HEK293T (cell line): Measurements from ENCODE around the gene CCT3.
A peak's percentile ranks its signal among the peaks of the same experiment; 100 is the strongest.

Source experiments
- CTCF ChIA-PET: fragments of 350-600 bp; formaldehyde crosslinking; extraction: SDS; loops from one replicate; lab custom pipeline; 2021; ENCODE audit warnings: antibody characterized with exemption, inconsistent platforms; lab: Yijun Ruan, JAX
- POLR2A ChIA-PET: fragments of 350-600 bp; formaldehyde crosslinking; extraction: SDS; loops from one replicate; lab custom pipeline; 2020; ENCODE audit warnings: antibody characterized with exemption, inconsistent platforms; lab: Yijun Ruan, JAX
- DNase-seq: peaks from one replicate; pipeline ENCODE4 v3.0.0; 2012; ENCODE audit warnings: mixed read lengths; ENCODE audit errors: extremely low spot score
- ARNT ChIP-seq: fragments of 450-650 bp; IDR thresholded peaks from 2 replicates; pipeline ENCODE4 v1.6.1; 2017; ENCODE audit warnings: mild to moderate bottlenecking
- BHLHE40 ChIP-seq: fragments of 450-650 bp; IDR thresholded peaks from 2 replicates; pipeline ENCODE4 v1.6.1; 2016; ENCODE audit warnings: mild to moderate bottlenecking, moderate library complexity, borderline replicate concordance
- CTBP1 ChIP-seq: fragments of 450-650 bp; IDR thresholded peaks from 2 replicates; pipeline ENCODE4 v1.6.1; 2016; ENCODE audit warnings: borderline replicate concordance
- ELF4 ChIP-seq: fragments of 450-650 bp; IDR thresholded peaks from 2 replicates; pipeline ENCODE4 v1.6.1; 2017; ENCODE audit warnings: antibody characterized with exemption
- FOXA1 ChIP-seq: fragments of 450-650 bp; IDR thresholded peaks from 2 replicates; pipeline ENCODE4 v1.6.1; 2016; ENCODE audit warnings: mild to moderate bottlenecking
- FOXK2 ChIP-seq: fragments of 450-650 bp; IDR thresholded peaks from 2 replicates; pipeline ENCODE4 v1.6.1; 2016; ENCODE audit warnings: mild to moderate bottlenecking
- FOXM1 ChIP-seq: fragments of 450-650 bp; IDR thresholded peaks from 2 replicates; pipeline ENCODE4 v1.6.1; 2017; ENCODE audit warnings: mild to moderate bottlenecking, borderline replicate concordance
- HDGF ChIP-seq: fragments of 450-650 bp; IDR thresholded peaks from 2 replicates; pipeline ENCODE4 v1.6.1; 2017; ENCODE audit warnings: antibody characterized with exemption, borderline replicate concordance
- L3MBTL2 ChIP-seq: fragments of 450-650 bp; conservative IDR thresholded peaks from 2 replicates; pipeline ENCODE4 v1.6.1; 2016; ENCODE audit warnings: mild to moderate bottlenecking
- LEF1 ChIP-seq: fragments of 450-650 bp; IDR thresholded peaks from 2 replicates; pipeline ENCODE4 v1.6.1; 2017; ENCODE audit warnings: mild to moderate bottlenecking, borderline replicate concordance
- NFRKB ChIP-seq: fragments of 450-650 bp; IDR thresholded peaks from 2 replicates; pipeline ENCODE4 v1.6.1; 2016; ENCODE audit warnings: mild to moderate bottlenecking, moderate library complexity
- PKNOX1 ChIP-seq: fragments of 450-650 bp; IDR thresholded peaks from 2 replicates; pipeline ENCODE4 v1.6.1; 2016
- SP1 ChIP-seq: fragments of 450-650 bp; IDR thresholded peaks from 2 replicates; pipeline ENCODE4 v1.6.1; 2017
- SUZ12 ChIP-seq: fragments of 450-650 bp; IDR thresholded peaks from 2 replicates; pipeline ENCODE4 v1.6.1; 2016; ENCODE audit warnings: mild to moderate bottlenecking
- TARDBP ChIP-seq: fragments of 450-650 bp; IDR thresholded peaks from 2 replicates; pipeline ENCODE4 v1.6.1; 2016
- ZNF384 ChIP-seq: fragments of 450-650 bp; IDR thresholded peaks from 2 replicates; pipeline ENCODE4 v1.6.1; 2016

The CCT3 gene

GRCh38 chr1:156338180-156338976, at the start of gene CCT3, which contains the start of gene TSACC:
Gene CCT3 (minus strand): TSS chr1:156338292. CDS start chr1:156338184, 108 bp downstream.
Gene TSACC (plus strand): TSS chr1:156338526. CDS start chr1:156339758, 1,232 bp downstream.
- ChIA-PET CTCF (interaction anchor here (0.7 to 1.0 kb wide), 2 partner anchors 47 to 437 kb away, joined by 3 to 6 read pairs; no protein-coding TSS in a partner anchor), POLR2A (interaction anchor here (0.7 to 1.5 kb wide), 16 partner anchors 8 to 247 kb away, joined by 3 to 9 read pairs (median 3); partner anchors contain the start of genes PMF1 and SMG5)
- DNase-seq, result peak; percentile 100
- TF ChIP-seq ARNT, result peak; percentile 20; the same call in 1 of the 2 replicates
- no peak for TF ChIP-seq TARDBP
- TF ChIP-seq FOXK2, result no peak
- peak; percentile 51; the same call in 1 of the 2 replicates for TF ChIP-seq ELF4
- TF ChIP-seq CTBP1, result no peak
- TF ChIP-seq FOXA1, result no peak
- peak; percentile 100 for TF ChIP-seq PKNOX1
- TF ChIP-seq NFRKB, result no peak
- no peak for TF ChIP-seq ZNF384
- no peak for TF ChIP-seq HDGF
- no peak for TF ChIP-seq LEF1
- no peak for TF ChIP-seq BHLHE40
- peak; percentile 92 for TF ChIP-seq L3MBTL2
- TF ChIP-seq SP1, result no peak
- no peak for TF ChIP-seq FOXM1
- no peak for TF ChIP-seq SUZ12

GRCh38 chr1:156387870-156388173, 49.7 kb upstream of the CCT3 start:
- no peak for TF ChIP-seq LEF1
- no peak for TF ChIP-seq ZNF384
- no peak for TF ChIP-seq ELF4
- no peak for TF ChIP-seq CTBP1
- TF ChIP-seq ARNT, result no peak
- no peak for TF ChIP-seq FOXK2
- TF ChIP-seq SUZ12, result no peak
- no peak for TF ChIP-seq L3MBTL2
- no peak for TF ChIP-seq NFRKB
- no peak for TF ChIP-seq TARDBP
- no peak for TF ChIP-seq PKNOX1
- TF ChIP-seq BHLHE40, result no peak
- TF ChIP-seq FOXM1, result no peak
- TF ChIP-seq FOXA1, result no peak
- TF ChIP-seq SP1, result no peak
- TF ChIP-seq HDGF, result no peak
- DNase-seq, result no peak

DNA sequence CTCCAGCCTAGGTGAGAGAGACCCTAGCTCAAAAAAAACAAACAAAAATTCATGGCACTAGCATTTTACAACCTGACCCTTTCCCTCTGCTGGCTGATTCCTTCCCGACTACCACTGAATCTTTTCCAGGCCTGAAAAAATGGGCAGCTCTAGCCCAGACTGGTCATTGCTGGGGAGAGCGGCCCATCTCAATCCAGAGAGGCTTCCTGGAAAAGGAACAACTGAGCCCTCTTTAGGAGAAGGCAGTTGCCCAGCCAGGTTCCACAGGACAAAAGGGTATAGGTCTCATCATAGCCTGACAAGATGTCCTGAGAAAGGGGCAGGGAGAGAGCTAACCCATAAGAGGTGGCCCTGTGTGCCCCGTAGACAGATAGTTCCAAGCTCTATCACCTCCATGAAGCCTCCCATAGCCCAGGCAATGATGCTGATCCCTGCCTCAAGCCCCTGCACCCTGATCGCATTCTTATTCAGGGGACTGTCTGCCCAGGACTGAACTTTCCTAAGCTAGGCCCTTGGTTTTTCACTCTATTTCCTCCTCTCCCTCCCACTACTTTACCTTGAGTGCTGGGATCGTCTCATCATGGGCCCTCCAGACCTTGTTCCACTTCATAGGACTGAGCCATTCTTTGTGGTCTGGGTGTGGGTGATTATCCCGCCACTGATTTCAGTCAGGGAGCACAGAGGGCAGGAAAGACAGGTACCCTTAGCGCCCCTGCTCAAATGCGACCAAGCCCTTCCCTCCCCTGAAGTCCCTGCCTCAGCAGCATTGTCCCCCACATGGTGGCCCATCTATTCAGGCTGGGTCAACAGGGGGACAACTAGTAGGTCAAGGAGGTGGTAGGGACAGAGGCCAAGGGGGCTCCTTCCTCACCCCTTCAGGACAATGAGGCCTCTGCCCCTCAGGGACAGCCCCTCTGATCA, 49.1 kb upstream of the CCT3 start:
- TF ChIP-seq FOXA1 (no peak), ZNF384 (no peak), LEF1 (no peak), SUZ12 (no peak), ARNT (no peak), ELF4 (no peak), TARDBP (no peak), NFRKB (no peak)
- no peak for DNase-seq
- ChIA-PET CTCF (interaction anchor here (1.2 to 3.9 kb wide), 9 partner anchors 11 to 70 kb away, joined by 3 to 125 read pairs (median 9); no protein-coding TSS in a partner anchor), POLR2A (interaction anchor here (1.1 kb wide), 1 partner anchor 59 kb away, joined by 5 read pairs; no protein-coding TSS in a partner anchor)

More at GRCh38 chr1:156387870-156388173, 49.7 kb upstream of the CCT3 start:
- POLR2A ChIA-PET, result no interaction called here
- CTCF ChIA-PET, result interaction anchor here (3.9 kb wide), 1 partner anchor 58 kb away, joined by 125 read pairs; no protein-coding TSS in a partner anchor

- DNase-seq, result no peak
- TF ChIP-seq BHLHE40, result no peak
- TF ChIP-seq FOXK2, result no peak
- no peak for TF ChIP-seq ELF4
- ChIA-PET POLR2A (interaction anchor here (0.9 to 1.1 kb wide), 2 partner anchors 49 to 60 kb away, joined by 3 to 5 read pairs; no protein-coding TSS in a partner anchor), CTCF (interaction anchor here (0.6 to 3.9 kb wide), 52 partner anchors 9 to 303 kb away, joined by 3 to 125 read pairs (median 5); partner anchors contain the start of genes CCT3, NAXE and TSACC)
Measured at GRCh38 chr1:156386134-156386901, 48.2 kb upstream of the CCT3 start.

DNA sequence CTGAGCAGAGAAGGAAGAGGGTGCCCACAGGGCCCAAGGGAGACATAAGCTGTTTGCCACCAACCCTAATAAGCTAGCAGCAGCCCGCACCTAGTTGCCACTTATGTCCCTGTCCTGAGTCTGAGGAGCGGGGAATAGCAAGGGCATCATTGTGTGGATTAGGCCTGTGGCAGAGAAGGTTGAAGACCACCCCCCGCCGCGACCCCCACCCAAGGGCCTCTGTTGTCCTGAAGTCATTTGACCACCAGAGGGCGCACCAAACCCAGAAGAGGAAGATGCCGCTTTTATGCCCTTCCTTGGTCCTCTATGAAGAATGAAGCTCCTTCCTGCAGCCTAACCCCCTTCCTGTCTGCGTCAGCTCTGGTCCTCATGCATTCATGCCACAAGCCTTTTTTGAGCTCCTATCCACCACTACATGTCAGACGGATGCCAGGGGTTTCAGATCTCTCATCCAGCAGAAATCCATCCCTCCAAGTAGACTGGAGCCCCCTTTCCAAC, 47.5 kb upstream of the CCT3 start:
- ChIA-PET POLR2A (interaction anchor here (0.9 to 1.0 kb wide), 2 partner anchors 48 to 60 kb away, joined by 3 read pairs; no protein-coding TSS in a partner anchor), CTCF (interaction anchor here (0.6 to 3.9 kb wide), 53 partner anchors 8 to 336 kb away, joined by 3 to 125 read pairs (median 5); partner anchors contain the start of genes CCT3, NAXE and TSACC)
- no peak for TF ChIP-seq SUZ12
- TF ChIP-seq ARNT, result no peak
- no peak for TF ChIP-seq FOXA1
- no peak for TF ChIP-seq SP1
- no peak for TF ChIP-seq PKNOX1
- TF ChIP-seq CTBP1, result no peak
- no peak for TF ChIP-seq FOXK2
- TF ChIP-seq ZNF384, result no peak
- no peak for TF ChIP-seq L3MBTL2
- no peak for TF ChIP-seq LEF1
- TF ChIP-seq BHLHE40, result no peak
- no peak for TF ChIP-seq ELF4
- no peak for TF ChIP-seq HDGF
- TF ChIP-seq FOXM1, result no peak
- peak; percentile 86 for DNase-seq
